Activated T-cell treated with anti-CD3 and anti-CD28 coated beads for 24 hours (primary cell): ENCODE results near the gene ZNF41.

Experiments
- DNase-seq: peaks from one replicate; pipeline ENCODE4 v3.0.0-alpha.2; 2020; ENCODE audit warnings: low read depth

The ZNF41 gene

DNA sequence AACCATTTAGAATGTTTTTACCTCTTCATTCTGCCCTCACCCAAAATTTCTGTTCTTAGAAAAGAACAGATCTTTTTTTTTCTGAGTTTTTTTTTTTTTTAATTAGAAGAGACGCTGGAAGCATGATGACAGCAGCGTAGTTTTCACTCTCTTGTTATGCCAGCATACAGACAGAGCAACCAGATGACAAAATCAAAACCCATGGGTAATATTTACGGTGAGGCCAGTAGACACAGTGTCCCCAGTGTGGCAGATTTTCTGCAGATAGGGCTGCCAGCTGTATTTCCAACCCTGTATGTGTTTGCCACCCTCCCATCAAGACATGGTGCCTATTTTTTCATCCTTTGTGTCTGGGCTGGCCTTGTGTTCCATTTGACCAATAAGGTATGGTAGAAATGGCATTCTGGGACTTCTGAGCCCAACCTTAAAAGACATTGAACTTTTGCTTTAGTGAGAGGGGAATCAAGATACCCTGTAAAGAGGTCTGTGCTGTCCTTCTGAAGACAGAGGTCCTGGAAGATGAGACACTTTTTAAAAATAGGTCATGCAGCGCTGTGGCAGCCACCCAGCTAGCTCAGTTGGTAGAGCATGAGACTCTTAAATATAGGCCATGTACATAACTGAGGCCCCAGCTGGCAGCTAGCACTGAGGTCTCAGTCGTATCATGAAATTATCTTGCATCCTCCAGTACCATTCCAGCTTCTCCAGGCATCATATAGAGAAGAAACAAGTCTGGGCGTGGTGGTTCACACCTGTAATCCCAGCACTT is 6.7 kb upstream of the ZNF41 start:
- DNase-seq, result no peak

DNA sequence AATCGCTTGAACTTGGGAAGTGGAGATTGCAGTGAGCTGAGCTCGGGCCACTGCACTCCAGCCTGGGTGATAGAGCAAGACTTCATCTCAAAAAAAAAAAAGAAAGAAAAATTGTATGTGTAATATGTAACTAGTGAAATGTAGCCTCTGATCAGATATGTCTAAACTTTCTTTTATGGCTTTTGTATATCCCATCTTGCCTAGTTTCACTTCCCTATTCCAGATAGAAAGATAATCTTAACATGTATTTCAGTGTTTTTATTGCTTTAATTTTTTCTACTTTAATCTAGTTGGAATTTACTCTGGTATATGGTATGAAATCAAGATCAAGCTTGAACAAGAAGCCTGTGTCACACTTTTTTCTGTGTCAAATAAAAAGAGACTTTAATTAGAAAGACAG is 1.9 kb upstream of the ZNF41 start:
- no peak for DNase-seq

DNA sequence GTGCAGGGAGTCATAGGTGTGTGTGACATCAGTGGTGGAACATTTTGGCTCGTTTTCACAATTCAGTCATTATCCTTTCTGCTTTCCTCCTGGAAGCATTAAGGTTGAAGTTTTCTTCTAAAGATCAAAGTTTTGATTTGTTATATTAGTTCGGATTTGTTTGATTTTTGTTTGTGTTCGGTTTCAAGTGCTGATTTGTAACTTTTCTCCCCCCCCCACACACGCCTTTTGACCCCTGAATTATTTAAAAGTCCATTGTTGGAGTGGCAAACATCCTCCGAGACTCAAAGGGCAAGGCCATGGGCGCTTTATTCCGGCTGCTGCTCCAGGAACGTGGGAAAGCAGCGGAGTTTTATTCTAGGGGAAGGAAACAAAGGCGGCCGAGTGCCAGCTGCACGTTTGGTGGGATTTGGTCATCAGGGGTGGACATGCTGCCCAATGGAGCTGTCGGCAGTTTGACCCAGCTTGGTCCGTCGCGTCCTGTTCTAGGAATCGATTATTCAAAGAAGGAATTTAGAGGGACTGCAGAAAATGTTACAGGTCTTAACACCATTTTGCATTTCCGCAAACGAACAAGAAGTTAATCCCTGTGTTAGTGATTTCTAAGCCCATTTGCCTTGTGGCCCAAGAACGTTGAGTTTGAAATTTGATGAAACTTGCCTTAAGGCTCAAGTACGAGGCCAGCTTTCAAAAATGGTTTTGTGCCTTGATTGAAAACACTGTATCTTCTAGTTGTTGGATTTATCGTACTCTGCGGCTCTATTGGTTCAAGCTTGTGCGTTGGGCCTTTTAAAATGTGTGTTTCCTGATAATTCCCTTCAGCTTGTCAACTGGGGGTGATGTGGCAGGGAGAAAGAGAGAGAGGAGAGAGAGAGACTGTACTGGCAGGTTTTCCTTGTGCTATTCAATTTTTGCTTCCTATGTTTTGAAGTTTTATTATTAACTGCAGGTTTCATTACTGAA is 565 bp upstream of the ZNF41 start:
- no peak for DNase-seq

GRCh38 chrX:47482065-47482511 is 934 bp downstream of the ZNF41 start:
- DNase-seq, result no peak

GRCh38 chrX:47481160-47481559 is 1.9 kb downstream of the ZNF41 start:
- no peak for DNase-seq

- DNase-seq, result no peak
Observed at GRCh38 chrX:47480576-47480975, 2.4 kb downstream of the ZNF41 start.

- no peak for DNase-seq
Observed at GRCh38 chrX:47475476-47475875, 7.5 kb downstream of the ZNF41 start.

GRCh38 chrX:47467106-47467505 is 15.9 kb downstream of the ZNF41 start:
- no peak for DNase-seq

- no peak for DNase-seq
Observed at GRCh38 chrX:47460561-47460960, 22.5 kb downstream of the ZNF41 start.

GRCh38 chrX:47458528-47458927 is 24.5 kb downstream of the ZNF41 start:
- no peak for DNase-seq

DNA sequence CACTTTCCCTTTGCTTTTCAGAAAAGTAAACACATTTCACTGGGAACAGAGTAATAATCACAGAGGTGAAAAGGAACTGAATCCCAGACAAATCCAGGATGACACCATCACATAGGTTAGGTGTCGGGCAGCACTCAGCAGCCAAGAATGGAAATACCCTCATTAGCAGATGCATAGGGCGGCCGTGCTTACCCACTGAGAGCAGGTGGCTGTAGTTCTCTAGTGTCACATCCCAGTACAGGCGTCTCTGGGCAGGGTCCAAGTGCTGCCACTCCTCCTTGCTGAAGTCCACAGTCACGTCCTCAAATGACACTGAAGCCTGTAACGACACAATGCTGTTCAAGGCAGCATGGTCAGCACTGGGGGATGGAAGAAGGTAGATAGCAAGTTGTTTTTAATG is 26.9 kb downstream of the ZNF41 start:
- DNase-seq, result no peak

DNA sequence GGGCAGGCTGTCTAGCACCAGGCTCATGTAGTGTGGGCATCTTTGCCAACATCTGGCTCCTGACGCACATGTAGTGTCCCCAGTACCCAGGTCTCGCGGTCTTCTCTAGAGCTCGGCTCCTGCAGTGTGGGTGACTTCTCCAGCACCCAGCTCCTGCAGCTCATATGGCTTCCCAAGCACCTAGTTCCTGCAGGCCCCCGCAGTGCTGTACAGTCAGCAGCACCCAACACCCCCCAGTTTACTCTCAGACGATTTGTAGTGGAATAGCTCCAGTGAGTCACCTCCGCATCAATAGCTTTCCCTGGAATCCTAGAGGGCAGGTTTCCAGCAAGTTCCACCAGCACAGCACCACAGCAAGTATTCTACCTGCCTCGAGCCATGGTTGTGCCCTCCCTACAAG is 30.9 kb downstream of the ZNF41 start:
- DNase-seq, result no peak

- DNase-seq, result no peak
Observed at GRCh38 chrX:47448165-47448806, 34.7 kb downstream of the ZNF41 start.

GRCh38 chrX:47447607-47448006 is 35.4 kb downstream of the ZNF41 start:
- no peak for DNase-seq

DNA sequence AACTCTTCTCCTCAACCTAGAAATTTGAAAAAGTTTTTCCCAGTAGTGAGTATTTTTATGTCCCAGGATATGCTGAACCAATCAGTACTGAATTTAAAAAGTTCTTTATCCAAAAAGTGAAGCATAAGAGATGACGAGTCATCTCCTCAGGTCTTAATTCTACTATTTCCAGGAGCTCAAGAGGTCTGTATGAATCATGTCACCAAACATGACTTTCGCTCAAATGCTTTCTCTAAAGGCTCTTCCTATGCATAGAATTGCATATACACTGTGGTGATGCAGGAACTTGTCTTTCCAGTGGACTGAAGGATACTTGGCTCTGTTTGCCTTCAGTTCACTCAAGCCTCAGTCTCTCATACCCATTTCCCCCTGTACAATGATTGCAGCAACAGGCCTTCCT is 36.1 kb downstream of the ZNF41 start:
- DNase-seq, result no peak

DNA sequence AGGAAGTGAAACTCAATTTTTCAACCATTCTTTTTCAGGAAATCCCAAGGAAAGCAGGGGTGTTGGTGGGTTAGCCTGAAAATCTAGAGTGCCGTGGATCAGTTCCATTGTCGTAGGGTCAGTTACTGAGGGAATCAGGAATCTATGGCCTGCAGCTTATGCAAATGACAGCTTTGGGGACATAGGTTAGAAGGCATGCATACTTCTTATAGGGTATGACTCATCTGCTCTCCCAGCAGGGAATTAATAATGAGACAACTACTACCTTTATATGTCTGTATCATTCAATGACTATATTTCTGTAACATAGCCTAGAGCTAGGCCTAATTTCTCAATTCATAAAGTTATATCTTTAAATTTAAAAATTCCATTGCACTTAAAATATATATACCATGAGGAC is 36.6 kb downstream of the ZNF41 start:
- no peak for DNase-seq

DNA sequence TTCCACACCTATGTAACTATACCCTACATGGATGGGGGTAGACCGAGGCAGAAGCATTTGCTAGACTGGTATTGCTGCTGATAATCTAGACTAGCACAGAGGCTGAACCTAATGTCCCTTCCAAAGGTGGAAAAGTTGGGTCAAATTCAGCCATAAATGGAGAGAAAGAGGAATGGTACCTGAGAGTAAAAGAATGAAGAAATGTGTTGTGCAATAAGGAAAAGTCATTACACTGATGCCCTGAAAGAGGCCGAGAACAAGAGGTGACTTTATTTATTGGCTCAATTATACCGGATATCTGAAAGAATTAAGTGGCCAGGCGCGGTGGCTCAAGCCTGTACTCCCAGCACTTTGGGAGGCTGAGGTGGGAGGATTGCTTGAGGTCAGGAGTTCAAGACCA is 52.1 kb downstream of the ZNF41 start:
- DNase-seq, result no peak

DNA sequence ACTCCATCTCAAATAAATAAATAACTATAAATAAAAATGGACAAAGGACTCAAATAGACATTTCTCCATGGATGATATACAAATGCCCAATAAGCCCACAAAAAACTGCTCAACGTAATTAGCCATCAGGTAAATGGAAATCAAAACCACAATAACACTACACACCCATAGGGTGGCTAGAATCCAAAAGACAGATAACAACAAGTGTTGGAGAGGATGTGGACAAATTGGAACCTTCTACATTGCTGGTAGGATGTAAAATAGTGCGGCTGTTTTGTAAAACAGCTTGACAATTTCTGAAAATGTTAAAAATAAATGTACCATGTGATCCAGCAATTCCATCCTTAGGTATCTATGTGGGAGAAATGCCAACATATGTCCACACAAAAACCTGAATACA is 60.6 kb downstream of the ZNF41 start:
- no peak for DNase-seq

- no peak for DNase-seq
Observed at GRCh38 chrX:47420962-47421361, 62.1 kb downstream of the ZNF41 start.

DNA sequence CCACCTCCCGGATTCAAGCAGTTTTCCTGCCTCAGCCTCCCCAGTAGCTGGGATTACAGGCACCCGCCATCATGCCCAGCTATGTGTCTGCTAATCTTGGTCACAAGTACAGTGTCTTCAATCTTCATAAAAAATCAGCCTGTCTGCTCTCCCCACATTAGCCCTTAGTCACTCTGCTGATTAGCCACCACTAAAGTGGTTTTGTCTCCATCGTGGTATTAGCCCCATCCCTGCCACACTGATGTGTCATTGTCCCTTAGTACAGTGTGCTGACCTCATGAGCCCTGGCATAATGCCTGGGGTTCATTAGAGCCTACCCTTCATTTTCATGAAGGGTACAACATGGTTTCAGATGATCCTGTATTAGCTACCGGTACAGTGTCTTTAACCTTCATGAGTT is 62.8 kb downstream of the ZNF41 start:
- DNase-seq, result no peak

- DNase-seq, result no peak
Observed at GRCh38 chrX:47413179-47413594, 69.8 kb downstream of the ZNF41 start.
